B cell (primary cell): ENCODE data around the gene P2RY14. TPM values are rescaled to one million over a fixed set of nuclear protein-coding genes. Genes with fewer than 3 reads are reported as not detected.

ENCODE experiments used
- ATAC-seq: fragments of 200-7000 bp; cut with Tn5 transposase; one replicate; pipeline ENCODE4 v1.10.0; 2021; ENCODE audit warnings: low read depth, mild to moderate bottlenecking, moderate number of reproducible peaks, moderate library complexity
- CTCF ChIA-PET: fragments of 350-600 bp; sonication (Branson Sonifier 250); formaldehyde crosslinking; loops from one replicate; lab custom pipeline; 2021; ENCODE audit warnings: antibody characterized with exemption, inconsistent platforms; lab: Charles Lee
- POLR2A ChIA-PET: fragments of 350-600 bp; sonication (Branson Sonifier 250); formaldehyde crosslinking; loops from one replicate; lab custom pipeline; 2021; ENCODE audit warnings: antibody characterized with exemption; lab: Charles Lee
- DNase-seq: peaks from one replicate; pipeline ENCODE4 v3.0.0; 2013
- H2AFZ ChIP-seq: 2 replicates; pipeline ENCODE4 v1.6.1; 2012; ENCODE audit warnings: mild to moderate bottlenecking, low read depth, low read length; ENCODE audit not compliant: insufficient read depth, poor library complexity, severe bottlenecking
- H3K27ac ChIP-seq, 2 donors: 1 replicate in 1 of 2; 2 replicates in 1 of 2; pipeline ENCODE4 v1.5.1; 2012 to 2013; ENCODE audit warnings: low read length in 2 of 2, mild to moderate bottlenecking in 2 of 2, moderate library complexity in 1 of 2
- H3K27me3 ChIP-seq, 4 experiments: fragments of 200-600 bp in 1 of 4; sonication (generic) in 1 of 4; replicated peaks in 1 of 4; 1 replicate in 2 of 4; 2 replicates in 2 of 4; pipeline versions ENCODE4 v1.6.1 to v1.7.0; 2013 to 2016; ENCODE audit warnings: low read length in 3 of 4, mild to moderate bottlenecking in 2 of 4, mixed read lengths in 1 of 4, moderate library complexity in 1 of 4; ENCODE audit not compliant: insufficient read depth in 4 of 4, control insufficient read depth in 3 of 4; ENCODE audit errors: control extremely low read depth in 1 of 4
- H3K36me3 ChIP-seq, 2 experiments: replicated peaks in 1 of 2; 1 replicate in 1 of 2; 2 replicates in 1 of 2; pipeline versions ENCODE4 v1.6.1 to v1.7.1; 2013; ENCODE audit warnings: low read length in 1 of 2; ENCODE audit not compliant: insufficient read depth in 2 of 2, control insufficient read depth in 1 of 2; ENCODE audit errors: control extremely low read depth in 1 of 2, extremely low read depth in 1 of 2
- H3K4me1 ChIP-seq, 2 donors: fragments of 200-600 bp in 1 of 2; sonication (generic) in 1 of 2; 1 replicate in 1 of 2; 2 replicates in 1 of 2; pipeline versions ENCODE4 v1.5.1 to v1.6.1; 2013 to 2017; ENCODE audit warnings: low read length in 2 of 2; ENCODE audit not compliant: control insufficient read depth in 2 of 2, insufficient read depth in 2 of 2
- H3K4me2 ChIP-seq: replicated peaks from 2 replicates; pipeline ENCODE3; 2012; ENCODE audit warnings: mild to moderate bottlenecking, low read depth, low read length; ENCODE audit not compliant: poor library complexity, severe bottlenecking
- H3K4me3 ChIP-seq, 5 experiments: fragments of 200-600 bp in 1 of 5; sonication (generic) in 1 of 5; 1 replicate in 3 of 5; 2 replicates in 2 of 5; pipeline versions ENCODE4 v1.5.1 to v1.7.0; 2011 to 2016; ENCODE audit warnings: low read length in 4 of 5, mild to moderate bottlenecking in 4 of 5, low read depth in 2 of 5, control low read depth in 1 of 5, moderate library complexity in 1 of 5; ENCODE audit not compliant: insufficient read depth in 1 of 5; ENCODE audit errors: control extremely low read depth in 1 of 5, extremely low read depth in 1 of 5
- H3K79me2 ChIP-seq: fragments of 200-600 bp; sonication (generic); one replicate; pipeline ENCODE4 v1.6.0; 2016; ENCODE audit warnings: low read length; ENCODE audit not compliant: control insufficient read depth, insufficient read depth
- H3K9ac ChIP-seq: fragments of 200-600 bp; sonication (generic); 2 replicates; pipeline ENCODE4 v1.6.1; 2017; ENCODE audit warnings: mild to moderate bottlenecking, low read length, moderate library complexity
- H3K9me3 ChIP-seq, 3 donors: one replicate each; pipeline versions ENCODE4 v1.6.1 to v1.7.1; 2013; ENCODE audit warnings: low read length in 2 of 3; ENCODE audit not compliant: control insufficient read depth in 2 of 3, insufficient read depth in 1 of 3; ENCODE audit errors: control extremely low read depth in 1 of 3
- H4K20me1 ChIP-seq: 2 replicates; pipeline ENCODE4 v1.6.0; 2012; ENCODE audit warnings: mild to moderate bottlenecking, low read length; ENCODE audit not compliant: insufficient read depth, control insufficient read depth, poor library complexity, severe bottlenecking
- H3K27ac Mint-ChIP-seq: one replicate; pipeline ENCODE4 v1.8.0; 2021; ENCODE audit warnings: mixed read lengths
- H3K27me3 Mint-ChIP-seq: one replicate; pipeline ENCODE4 v1.8.0; 2021; ENCODE audit warnings: mixed read lengths
- H3K4me1 Mint-ChIP-seq: one replicate; pipeline ENCODE4 v1.8.0; 2021; ENCODE audit warnings: mixed read lengths
- H3K4me3 Mint-ChIP-seq: one replicate; pipeline ENCODE4 v1.8.0; 2021; ENCODE audit warnings: mixed read lengths
- H3K9me3 Mint-ChIP-seq: one replicate; pipeline ENCODE4 v1.8.0; 2022; ENCODE audit warnings: mixed read lengths; ENCODE audit not compliant: insufficient read depth
- CTCF ChIP-seq: fragments of 200-600 bp; IDR thresholded peaks from one replicate; pipeline ENCODE4 v1.8.0; 2022; ENCODE audit warnings: antibody characterized with exemption, mild to moderate bottlenecking
- EZH2 ChIP-seq: IDR thresholded peaks from 2 replicates; pipeline ENCODE4 v1.6.1; 2012; ENCODE audit warnings: borderline replicate concordance, low read depth, mild to moderate bottlenecking, moderate library complexity, low read length; ENCODE audit not compliant: insufficient read depth, poor library complexity, severe bottlenecking
- WGBS: methylation state at CpG from one replicate; pipeline ENCODE4 v1.1.5; 2013; ENCODE audit warnings: missing lambda C conversion rate; ENCODE audit not compliant: insufficient coverage; 5-methylcytosine and 5-hydroxymethylcytosine counted together
- intact Hi-C: fragments of 100-400 bp; cut with micrococcal nuclease; formaldehyde crosslinking; loops from one replicate; pipeline ENCODE4 v1.10.0; 2022
- polyA plus RNA-seq: library from polyadenylated mRNA; depleted of rRNA; stranded (reverse); fragments of >200 nt; gene quantifications from 2 replicates; pipeline ENCODE4 v1.2.3, GENCODE V29; 2012
- total RNA-seq, 2 donors: library from RNA; stranded (reverse); fragments of 120-200 nt in 1 of 2; gene quantifications; 1 replicate in 1 of 2; 2 replicates in 1 of 2; pipeline versions ENCODE4 v1.2.3 to v1.2.4, GENCODE V29; 2013 to 2022

The P2RY14 gene
- total and polyA plus RNA-seq, 2 donors (not counting 1 experiment from before 2014, with no cell fraction given), result 7.0 to 11.3 TPM

- intact Hi-C loops, result loop anchor here (5.0 kb wide), 3 partner anchors 52 to 728 kb away; partner anchors contain the start of genes EIF2A, P2RY12, P2RY13 and SERP1
- WGBS, result no CpG with 5 or more reads among the region's 5 CpGs
- no peaks in the 10 kb centered on the region for H3K9me3 Mint-ChIP-seq
- ChIA-PET POLR2A (interaction anchor here (2.0 kb wide), 1 partner anchor 9 kb away, joined by 14 read pairs; no protein-coding TSS in a partner anchor), CTCF (interaction anchor here (1.4 to 9.6 kb wide), 4 partner anchors 10 to 105 kb away, joined by 5 to 460 read pairs (median 158); no protein-coding TSS in a partner anchor)
- Histone ChIP-seq H3K27ac (peak overlapping the region; percentile 91 to 96), H3K79me2 (peaks cover 32% of the 10 kb centered on the region), H3K4me3 (no peak overlapping the region), H2AFZ (peak overlapping the region; percentile 14), H3K27me3 (no peaks in the 10 kb centered on the region), H3K36me3 (peaks cover 0 to 1% of the 10 kb centered on the region in 2 experiments), H3K4me2 (peak overlapping the region; percentile 73), H4K20me1 (no peaks in the 10 kb centered on the region), H3K9me3 (no peaks in the 10 kb centered on the region), H3K9ac (peak overlapping the region; percentile 3), H3K4me1 (peaks cover 68 to 83% of the 10 kb centered on the region in 2 donors)
- H3K4me1 Mint-ChIP-seq, result peaks cover 82% of the 10 kb centered on the region
- TF ChIP-seq CTCF (no peak), EZH2 (no peak)
- peak overlapping the region; percentile 36 for H3K4me3 Mint-ChIP-seq
- H3K27me3 Mint-ChIP-seq, result no peaks in the 10 kb centered on the region
- H3K27ac Mint-ChIP-seq, result peak overlapping the region; percentile 76
- DNase-seq, result peak; percentile 48
- no peak for ATAC-seq
Observed at GRCh38 chr3:151275091-151275490, 3.3 kb downstream of the P2RY14 start.

- DNase-seq, result no peak
- peak overlapping the region in 1 of 2 donors; percentile 2 for H3K27ac ChIP-seq
- POLR2A ChIA-PET, result no interaction called here
- H4K20me1 ChIP-seq, result no peaks in the 10 kb centered on the region
- H3K9ac ChIP-seq, result no peak overlapping the region
- ATAC-seq, result no peak
- Mint-ChIP-seq H3K4me1 (peaks cover 83% of the 10 kb centered on the region), H3K4me3 (peak overlapping the region; percentile 27), H3K27me3 (no peaks in the 10 kb centered on the region), H3K27ac (peak overlapping the region; percentile 58), H3K9me3 (no peaks in the 10 kb centered on the region)
- no peak for TF ChIP-seq EZH2
- no peak for TF ChIP-seq CTCF
- peaks cover 44% of the 10 kb centered on the region for H3K79me2 ChIP-seq
- H3K4me1 ChIP-seq, result peaks cover 54 to 73% of the 10 kb centered on the region in 2 donors
- no peak overlapping the region for H2AFZ ChIP-seq
- peaks cover 0 to 1% of the 10 kb centered on the region in 2 experiments for H3K36me3 ChIP-seq
- H3K9me3 ChIP-seq, result no peaks in the 10 kb centered on the region
- intact Hi-C loops, result loop anchor here (5.0 to 10.0 kb wide), 4 partner anchors 667 to 1953 kb away; partner anchors contain the start of genes RAP2B and SELENOT
- H3K4me2 ChIP-seq, result no peak overlapping the region
- no peak overlapping the region for H3K4me3 ChIP-seq
- H3K27me3 ChIP-seq, result no peaks in the 10 kb centered on the region
- CTCF ChIA-PET, result interaction anchor here (1.1 to 10.2 kb wide), 2 partner anchors 9 to 101 kb away, joined by 4 to 115 read pairs; partner anchors contain the start of gene P2RY14
- WGBS, result 75% methylated on average over 2 of the region's 5 CpGs
Observed at GRCh38 chr3:151269631-151270030, 8.7 kb downstream of the P2RY14 start.
